ENCODE measurements around the gene ZG16B. TPM values are rescaled to one million over a fixed set of nuclear protein-coding genes. Genes with fewer than 3 reads are reported as not detected.
A peak's percentile ranks its signal among the peaks of the same experiment; 100 is the strongest.

ZG16B gene
- total and polyA plus RNA-seq, 4 experiments from 2014 or later: 0.79 TPM; not detected in 3

- H3K36me3 Mint-ChIP-seq: no peaks in the 10 kb centered on the region
- no peaks in the 10 kb centered on the region for H3K9me3 ChIP-seq (ENCODE audit: control insufficient read depth in 1 of 2, low read length in 2 of 2)
- intact Hi-C loops (cut with micrococcal nuclease): no loop called here
- no peak for DNase-seq
- H3K4me3 ChIP-seq (ENCODE audit: low read length in 2 of 2): no peak overlapping the region
- no peak overlapping the region for H3K27ac Mint-ChIP-seq
- H3K36me3 ChIP-seq (ENCODE audit: insufficient read depth, low read length): no peaks in the 10 kb centered on the region
- H3K9me3 Mint-ChIP-seq: no peaks in the 10 kb centered on the region
- POLR2A ChIA-PET (ENCODE audit: partially characterized antibody): interaction anchor here (1.4 kb wide), 1 partner anchor 32 kb away, joined by 3 read pairs; no protein-coding TSS in a partner anchor
- H3K4me1 Mint-ChIP-seq: peaks cover 4 to 33% (median 18%) of the 10 kb centered on the region in 4 donors
- H3K27me3 ChIP-seq (ENCODE audit: insufficient read depth, low read length): no peaks in the 10 kb centered on the region
- H3K27ac ChIP-seq (ENCODE audit: low read depth, low read length): no peak overlapping the region
- H3K4me3 Mint-ChIP-seq: no peak overlapping the region
- peaks cover 15% of the 10 kb centered on the region for H3K4me1 ChIP-seq (ENCODE audit: insufficient read depth, low read length)
- CTCF ChIA-PET (ENCODE audit: partially characterized antibody): interaction anchor here (1.2 kb wide), 1 partner anchor 33 kb away, joined by 3 read pairs; no protein-coding TSS in a partner anchor
- H3K27me3 Mint-ChIP-seq: peaks cover 4 to 15% of the 10 kb centered on the region in 2 donors
These were observed 5.8 kb downstream of the ZG16B start for GRCh38 chr16:2835638-2836493.

GRCh38 chr16:2836646-2837508 is 6.8 kb downstream of the ZG16B start:
- DNase-seq: no peak

DNA sequence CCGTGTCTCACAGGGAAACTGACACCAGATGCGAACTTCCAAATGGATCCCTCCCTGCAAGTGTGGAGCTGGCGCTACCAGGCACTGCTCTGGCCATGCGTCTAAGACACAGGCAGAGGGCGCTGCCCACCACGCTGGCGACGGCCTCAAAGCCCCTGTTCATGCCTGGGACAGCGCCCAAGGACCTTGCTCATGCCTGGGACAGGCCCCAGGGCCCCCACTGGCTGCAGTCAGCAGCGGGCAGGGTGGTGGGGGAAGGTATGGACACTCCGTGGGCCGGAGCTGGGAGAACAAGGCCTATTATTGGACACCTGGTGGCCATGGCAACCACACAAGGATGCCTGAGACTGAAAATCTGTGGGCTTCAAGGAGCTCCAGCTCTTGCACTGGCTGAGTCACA is 8.8 kb downstream of the ZG16B start:
- ChIA-PET CTCF (ENCODE audit: partially characterized antibody) (interaction anchor here (1.0 to 2.8 kb wide), 7 partner anchors 15 to 82 kb away, joined by 3 to 35 read pairs (median 4); no protein-coding TSS in a partner anchor), POLR2A (ENCODE audit: partially characterized antibody) (interaction anchor here (3.5 kb wide), 1 partner anchor 29 kb away, joined by 14 read pairs; no protein-coding TSS in a partner anchor)
- peak; percentile 39 to 64 (median 47) for DNase-seq
- peaks cover 35% of the 10 kb centered on the region for H3K4me1 ChIP-seq (ENCODE audit: insufficient read depth, low read length)
- H3K4me3 ChIP-seq (ENCODE audit: low read length in 2 of 2): no peak overlapping the region
- no peaks in the 10 kb centered on the region for H3K9me3 ChIP-seq (ENCODE audit: control insufficient read depth in 1 of 2, low read length in 2 of 2)
- intact Hi-C loops (cut with micrococcal nuclease): loop anchor here (1.0 kb wide), 2 partner anchors 29 to 80 kb away; no protein-coding TSS in a partner anchor
- Mint-ChIP-seq H3K9me3 (no peaks in the 10 kb centered on the region), H3K27ac (peak overlapping the region in 5 of 7 donors; percentile 15 to 72 (median 64)), H3K4me1 (peaks cover 16 to 58% (median 33%) of the 10 kb centered on the region in 4 donors), H3K27me3 (peaks cover 0 to 7% of the 10 kb centered on the region in 2 donors), H3K4me3 (peak overlapping the region in 2 of 8 donors; percentile 18 to 26), H3K36me3 (no peaks in the 10 kb centered on the region)
- H3K27me3 ChIP-seq (ENCODE audit: insufficient read depth, low read length): no peaks in the 10 kb centered on the region
- no peak overlapping the region for H3K27ac ChIP-seq (ENCODE audit: low read depth, low read length)
- no peaks in the 10 kb centered on the region for H3K36me3 ChIP-seq (ENCODE audit: insufficient read depth, low read length)

More at GRCh38 chr16:2836646-2837508, 6.8 kb downstream of the ZG16B start:
- Mint-ChIP-seq H3K27ac (peak overlapping the region in 4 of 7 donors; percentile 24 to 75 (median 52)), H3K4me1 (peaks cover 7 to 41% (median 23%) of the 10 kb centered on the region in 4 donors), H3K9me3 (no peaks in the 10 kb centered on the region), H3K27me3 (peaks cover 0 to 11% of the 10 kb centered on the region in 2 donors), H3K36me3 (no peaks in the 10 kb centered on the region), H3K4me3 (no peak overlapping the region)
- Histone ChIP-seq H3K27me3 (ENCODE audit: insufficient read depth, low read length) (no peaks in the 10 kb centered on the region), H3K36me3 (ENCODE audit: insufficient read depth, low read length) (no peaks in the 10 kb centered on the region), H3K4me1 (ENCODE audit: insufficient read depth, low read length) (peaks cover 25% of the 10 kb centered on the region), H3K4me3 (ENCODE audit: low read length in 2 of 2) (no peak overlapping the region), H3K9me3 (ENCODE audit: control insufficient read depth in 1 of 2, low read length in 2 of 2) (no peaks in the 10 kb centered on the region), H3K27ac (ENCODE audit: low read depth, low read length) (no peak overlapping the region)
- POLR2A ChIA-PET (ENCODE audit: partially characterized antibody): interaction anchor here (1.4 kb wide), 1 partner anchor 31 kb away, joined by 3 read pairs; no protein-coding TSS in a partner anchor
- CTCF ChIA-PET (ENCODE audit: partially characterized antibody): interaction anchor here (1.2 kb wide), 1 partner anchor 32 kb away, joined by 3 read pairs; no protein-coding TSS in a partner anchor
- intact Hi-C loops (cut with micrococcal nuclease): no loop called here

- no peaks in the 10 kb centered on the region for H3K9me3 Mint-ChIP-seq
- H3K4me1 ChIP-seq (ENCODE audit: insufficient read depth, low read length): peaks cover 35% of the 10 kb centered on the region
- H3K27me3 Mint-ChIP-seq: peaks cover 0 to 7% of the 10 kb centered on the region in 2 donors
- no peak overlapping the region for H3K27ac ChIP-seq (ENCODE audit: low read depth, low read length)
- no peaks in the 10 kb centered on the region for H3K36me3 ChIP-seq (ENCODE audit: insufficient read depth, low read length)
- POLR2A ChIA-PET (ENCODE audit: partially characterized antibody): interaction anchor here (1.3 to 3.5 kb wide), 2 partner anchors 28 to 62 kb away, joined by 3 to 14 read pairs; no protein-coding TSS in a partner anchor
- no peaks in the 10 kb centered on the region for H3K36me3 Mint-ChIP-seq
- H3K4me3 ChIP-seq (ENCODE audit: low read length in 2 of 2): no peak overlapping the region
- no peaks in the 10 kb centered on the region for H3K27me3 ChIP-seq (ENCODE audit: insufficient read depth, low read length)
- intact Hi-C loops (cut with micrococcal nuclease): loop anchor here (1.0 kb wide), 2 partner anchors 28 to 79 kb away; no protein-coding TSS in a partner anchor
- peak overlapping the region in 6 of 7 donors; percentile 25 to 77 (median 58) for H3K27ac Mint-ChIP-seq
- H3K4me3 Mint-ChIP-seq: peak overlapping the region in 2 of 8 donors; percentile 15 to 23
- DNase-seq: no peak
- no peaks in the 10 kb centered on the region for H3K9me3 ChIP-seq (ENCODE audit: control insufficient read depth in 1 of 2, low read length in 2 of 2)
- H3K4me1 Mint-ChIP-seq: peaks cover 16 to 64% (median 35%) of the 10 kb centered on the region in 4 donors
- CTCF ChIA-PET (ENCODE audit: partially characterized antibody): interaction anchor here (1.1 to 2.8 kb wide), 4 partner anchors 23 to 81 kb away, joined by 4 to 35 read pairs (median 7); no protein-coding TSS in a partner anchor
These were observed 9.7 kb downstream of the ZG16B start for GRCh38 chr16:2839650-2840450.

DNA sequence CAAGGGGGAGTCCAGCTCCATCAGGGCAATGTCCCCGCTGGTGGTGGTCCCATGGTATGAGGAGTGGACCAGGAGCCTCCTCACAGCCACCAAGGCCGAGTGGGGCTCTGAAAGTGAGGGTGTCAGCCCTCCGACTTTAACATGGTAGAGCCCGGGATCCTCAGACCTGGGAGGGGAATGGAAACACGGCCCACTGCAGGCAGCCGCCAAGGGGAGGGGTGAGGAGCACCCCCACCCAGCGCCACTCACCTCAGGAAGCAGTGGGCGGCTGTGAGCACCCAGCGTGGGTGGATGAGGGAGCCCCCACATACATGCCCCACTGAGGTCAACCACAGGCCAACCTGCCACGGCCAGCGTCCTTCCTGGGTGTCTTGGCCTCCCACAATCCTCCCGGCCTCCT is 10.8 kb downstream of the ZG16B start:
- Mint-ChIP-seq H3K27ac (peak overlapping the region in 2 of 7 donors; percentile 74 to 85), H3K4me1 (peaks cover 19 to 74% (median 36%) of the 10 kb centered on the region in 4 donors), H3K9me3 (no peaks in the 10 kb centered on the region), H3K36me3 (no peaks in the 10 kb centered on the region), H3K4me3 (no peak overlapping the region), H3K27me3 (peaks cover 0 to 7% of the 10 kb centered on the region in 2 donors)
- ChIA-PET POLR2A (ENCODE audit: partially characterized antibody) (interaction anchor here (3.5 kb wide), 1 partner anchor 27 kb away, joined by 14 read pairs; no protein-coding TSS in a partner anchor), CTCF (ENCODE audit: partially characterized antibody) (no interaction called here)
- no peaks in the 10 kb centered on the region for H3K9me3 ChIP-seq (ENCODE audit: control insufficient read depth in 1 of 2, low read length in 2 of 2)
- intact Hi-C loops (cut with micrococcal nuclease): no loop called here
- no peak overlapping the region for H3K27ac ChIP-seq (ENCODE audit: low read depth, low read length)
- H3K4me3 ChIP-seq (ENCODE audit: low read length in 2 of 2): no peak overlapping the region
- H3K4me1 ChIP-seq (ENCODE audit: insufficient read depth, low read length): peaks cover 35% of the 10 kb centered on the region
- no peak for DNase-seq
- H3K27me3 ChIP-seq (ENCODE audit: insufficient read depth, low read length): no peaks in the 10 kb centered on the region
- no peaks in the 10 kb centered on the region for H3K36me3 ChIP-seq (ENCODE audit: insufficient read depth, low read length)
